SK-N-SH (cell line): ENCODE measurements around the gene ELFN2. TPM values are rescaled to one million over a fixed set of nuclear protein-coding genes. Genes with fewer than 3 reads are reported as not detected.

Experiments
- CTCF ChIA-PET: fragments of 300-600, 350-600 bp; formaldehyde crosslinking; extraction: SDS; loops from one replicate; lab custom pipeline; 2021; lab: Yijun Ruan, JAX
- POLR2A ChIA-PET: fragments of 350-600 bp; sonication (Branson Sonifier 250); formaldehyde crosslinking; extraction: SDS; loops from one replicate; lab custom pipeline; 2020; ENCODE audit warnings: antibody characterized with exemption, inconsistent platforms; lab: Yijun Ruan, JAX
- DNase-seq: peaks from one replicate; pipeline ENCODE4 v3.0.0; 2012
- H2AFZ ChIP-seq: fragments of 200-600 bp; sonication (generic); 2 replicates; pipeline ENCODE4 v1.8.1; 2016; ENCODE audit warnings: antibody characterized with exemption, mild to moderate bottlenecking, low read depth
- H3F3A ChIP-seq: fragments of 200-600 bp; sonication (generic); replicated peaks from 2 replicates; pipeline ENCODE3; 2016; ENCODE audit warnings: antibody characterized with exemption, mild to moderate bottlenecking; ENCODE audit not compliant: insufficient read depth
- H3K27ac ChIP-seq, 2 experiments: fragments of 200-500 bp in 1 of 2; fragments of 200-600 bp in 1 of 2; sonication (Bioruptor generic) in 1 of 2; sonication (generic), shearing (Covaris generic) in 1 of 2; 2 replicates each; pipeline versions ENCODE4 v1.5.1 to v1.6.1; 2014 to 2016; ENCODE audit warnings: low read depth in 2 of 2, inconsistent platforms in 1 of 2, low read length in 1 of 2, mild to moderate bottlenecking in 1 of 2, mixed read lengths in 1 of 2
- H3K27me3 ChIP-seq: fragments of 200-600 bp; sonication (generic), shearing (Covaris generic); 2 replicates; pipeline ENCODE4 v1.6.1; 2016; ENCODE audit warnings: mixed run types; ENCODE audit not compliant: insufficient read depth
- H3K36me3 ChIP-seq, 2 experiments: fragments of 200-500 bp in 1 of 2; fragments of 200-600 bp in 1 of 2; sonication (Bioruptor generic) in 1 of 2; sonication (generic) in 1 of 2; replicated peaks in 1 of 2; 2 replicates each; pipeline versions ENCODE3 to v1.5.1; 2014 to 2016; ENCODE audit warnings: low read length in 1 of 2, mild to moderate bottlenecking in 1 of 2; ENCODE audit not compliant: insufficient read depth in 2 of 2, control insufficient read depth in 1 of 2
- H3K4me1 ChIP-seq, 2 experiments: fragments of 200-500 bp in 1 of 2; fragments of 200-600 bp in 1 of 2; sonication (Bioruptor generic) in 1 of 2; sonication (generic), shearing (Covaris generic) in 1 of 2; 2 replicates each; pipeline versions ENCODE4 v1.5.1 to v1.6.1; 2014 to 2016; ENCODE audit warnings: low read depth in 1 of 2, low read length in 1 of 2, mixed run types in 1 of 2; ENCODE audit not compliant: insufficient read depth in 2 of 2, control insufficient read depth in 1 of 2
- H3K4me2 ChIP-seq: fragments of 200-600 bp; sonication (generic), shearing (Covaris generic); 2 replicates; pipeline ENCODE4 v1.6.1; 2017; ENCODE audit warnings: mixed run types
- H3K4me3 ChIP-seq, 2 experiments: fragments of 200-500 bp in 1 of 2; fragments of 200-600 bp in 1 of 2; sonication (Bioruptor generic) in 1 of 2; sonication (generic), shearing (Covaris generic) in 1 of 2; 2 replicates each; pipeline versions ENCODE4 v1.5.1 to v1.8.1; 2014 to 2016; ENCODE audit warnings: low read depth in 2 of 2, inconsistent platforms in 1 of 2, low read length in 1 of 2, mild to moderate bottlenecking in 1 of 2, mixed read lengths in 1 of 2, moderate library complexity in 1 of 2
- H3K79me2 ChIP-seq: fragments of 200-600 bp; sonication (generic); 2 replicates; pipeline ENCODE4 v1.8.1; 2017; ENCODE audit warnings: mild to moderate bottlenecking; ENCODE audit not compliant: insufficient read depth
- H3K9ac ChIP-seq: fragments of 200-600 bp; sonication (generic); 2 replicates; pipeline ENCODE4 v1.6.1; 2017; ENCODE audit warnings: mixed run types
- H3K9me2 ChIP-seq: fragments of 200-600 bp; sonication (generic); 2 replicates; pipeline ENCODE4 v1.6.1; 2017; ENCODE audit warnings: mixed run types
- H3K9me3 ChIP-seq: fragments of 200-600 bp; sonication (generic); 2 replicates; pipeline ENCODE4 v1.6.1; 2017; ENCODE audit warnings: mixed run types, mild to moderate bottlenecking, moderate library complexity
- H4K20me1 ChIP-seq: fragments of 200-600 bp; sonication (generic); 2 replicates; pipeline ENCODE4 v1.6.1; 2017; ENCODE audit warnings: mild to moderate bottlenecking, mixed run types; ENCODE audit not compliant: insufficient read depth
- EP300 ChIP-seq, 2 experiments: IDR thresholded peaks; 2 replicates each; pipeline versions ENCODE4 v1.4.0 to v1.6.1; 2012; ENCODE audit warnings: borderline replicate concordance in 1 of 2, low read depth in 1 of 2, low read length in 1 of 2
- EZH2phosphoT487 ChIP-seq: fragments of 200-600 bp; sonication (generic); IDR thresholded peaks from 2 replicates; pipeline ENCODE4 v1.6.1; 2017; ENCODE audit warnings: low read depth, mixed run types, mild to moderate bottlenecking, antibody characterized with exemption, moderate library complexity, borderline replicate concordance
- FOXJ3 ChIP-seq: sonication (generic); formaldehyde crosslinking; IDR thresholded peaks from 2 replicates; pipeline ENCODE4 v1.5.1; 2020; ENCODE audit warnings: mild to moderate bottlenecking, missing genetic modification reagents
- FOXM1 ChIP-seq: IDR thresholded peaks from 2 replicates; pipeline ENCODE4 v1.4.0; 2012; ENCODE audit warnings: low read depth, mild to moderate bottlenecking
- GABPA ChIP-seq: IDR thresholded peaks from 2 replicates; pipeline ENCODE4 v1.4.0; 2012; ENCODE audit warnings: low read depth, mild to moderate bottlenecking
- JUND ChIP-seq: IDR thresholded peaks from 2 replicates; pipeline ENCODE4 v1.4.0; 2012
- MEF2A ChIP-seq: IDR thresholded peaks from 2 replicates; pipeline ENCODE4 v1.4.0; 2012; ENCODE audit warnings: low read depth, borderline replicate concordance
- MXI1 ChIP-seq: IDR thresholded peaks from 2 replicates; pipeline ENCODE4 v1.6.1; 2012; ENCODE audit warnings: mild to moderate bottlenecking, low read depth, low read length, improper control_type of control experiment
- NFIC ChIP-seq: IDR thresholded peaks from 2 replicates; pipeline ENCODE4 v1.4.0; 2012; ENCODE audit warnings: borderline replicate concordance
- NRF1 ChIP-seq: IDR thresholded peaks from 2 replicates; pipeline ENCODE4 v1.6.1; 2012; ENCODE audit warnings: low read depth, mild to moderate bottlenecking, low read length
- PBX3 ChIP-seq: IDR thresholded peaks from 2 replicates; pipeline ENCODE4; 2012
- POLR2AphosphoS5 ChIP-seq: IDR thresholded peaks from 2 replicates; pipeline ENCODE4 v1.6.1; 2012; ENCODE audit warnings: low read depth, low read length
- RCOR1 ChIP-seq: fragments of 150-350 bp; IDR thresholded peaks from 2 replicates; pipeline ENCODE4 v1.6.1; 2017; ENCODE audit warnings: antibody characterized with exemption, low read length
- REST ChIP-seq: IDR thresholded peaks from 2 replicates; pipeline ENCODE4 v1.6.1; 2012; ENCODE audit warnings: mild to moderate bottlenecking, low read depth, low read length, moderate library complexity
- RFX5 ChIP-seq: IDR thresholded peaks from 2 replicates; pipeline ENCODE4 v1.6.1; 2012; ENCODE audit warnings: mild to moderate bottlenecking, improper control_type of control experiment, low read length
- SIN3A ChIP-seq: IDR thresholded peaks from 2 replicates; pipeline ENCODE4 v1.6.1; 2012; ENCODE audit warnings: low read depth, mild to moderate bottlenecking, low read length, moderate library complexity, borderline replicate concordance
- SMC3 ChIP-seq: IDR thresholded peaks from 2 replicates; pipeline ENCODE4 v1.6.1; 2012; ENCODE audit warnings: low read depth, low read length, improper control_type of control experiment
- TCF12 ChIP-seq: IDR thresholded peaks from 2 replicates; pipeline ENCODE4 v1.4.0; 2012
- TEAD4 ChIP-seq: IDR thresholded peaks from 2 replicates; pipeline ENCODE4 v1.4.0; 2012; ENCODE audit warnings: mild to moderate bottlenecking, borderline replicate concordance; ENCODE audit not compliant: insufficient read depth
- YY1 ChIP-seq: IDR thresholded peaks from 2 replicates; pipeline ENCODE4 v1.4.0; 2012; ENCODE audit warnings: low read depth, mild to moderate bottlenecking
- ZBTB33 ChIP-seq: IDR thresholded peaks from 2 replicates; pipeline ENCODE4 v1.4.0; 2012; ENCODE audit warnings: low read depth, borderline replicate concordance
- WGBS: methylation state at CpG from one replicate; pipeline ENCODE4 v1.1.6; 2017; ENCODE audit warnings: low lambda C conversion rate; 5-methylcytosine and 5-hydroxymethylcytosine counted together
- polyA plus RNA-seq, 3 experiments: library from polyadenylated mRNA; depleted of rRNA; stranded (reverse); fragments of >200 nt; gene quantifications; 2 replicates each; pipeline ENCODE4 v1.2.3, GENCODE V29; 2012
- TF ChIP-seq, protein P1 (sequence below): fragments of 150-350 bp; IDR thresholded peaks from 2 replicates; pipeline ENCODE4 v1.6.1; 2017; ENCODE audit warnings: antibody characterized with exemption, low read length, low read depth, borderline replicate concordance

The ELFN2 gene
- polyA plus RNA-seq, 1 of the 3 experiments (the other 2 are of a cell fraction): 2.8 TPM

- CTCF ChIA-PET: interaction anchor here (0.6 to 9.3 kb wide), 29 partner anchors 7 to 386 kb away, joined by 3 to 203 read pairs (median 4); partner anchors contain the start of genes CARD10 and ELFN2
- TF ChIP-seq MXI1 (no peak), NFIC (no peak), FOXJ3 (CRISPR knock-in tag) (no peak), FOXM1 (no peak), MEF2A (no peak), YY1 (no peak), PBX3 (no peak), GABPA (no peak), ZBTB33 (no peak), RFX5 (no peak), EZH2phosphoT487 (no peak), TCF12 (no peak), SIN3A (no peak)
- H3K9me2 ChIP-seq: no peaks in the 10 kb centered on the region
- H3K9me3 ChIP-seq: no peaks in the 10 kb centered on the region
- WGBS: 90% methylated on average over 16 of the region's 17 CpGs
- peak overlapping the region; percentile 55; the same call in 1 of the 2 replicates for H3K4me2 ChIP-seq
- POLR2A ChIA-PET: no interaction called here
- H3K36me3 ChIP-seq: no peaks in the 10 kb centered on the region
- H3K27ac ChIP-seq: no peak overlapping the region
- no peak overlapping the region for H3K4me3 ChIP-seq
- H4K20me1 ChIP-seq: no peaks in the 10 kb centered on the region
- DNase-seq: no peak
- no peaks in the 10 kb centered on the region for H3K79me2 ChIP-seq
- H3K27me3 ChIP-seq: no peaks in the 10 kb centered on the region
- H2AFZ ChIP-seq: no peak overlapping the region
- H3K4me1 ChIP-seq: peaks cover 0 to 16% of the 10 kb centered on the region in 2 experiments; a peak in 1 of 4 replicates
- peaks cover 11% of the 10 kb centered on the region for H3F3A ChIP-seq
- H3K9ac ChIP-seq: no peak overlapping the region
Measured at GRCh38 chr22:37456346-37456745, 29.1 kb upstream of the ELFN2 start.

- H3K4me1 ChIP-seq: peaks cover 0 to 16% of the 10 kb centered on the region in 2 experiments; a peak in 1 of 4 replicates
- H3K9me3 ChIP-seq: no peaks in the 10 kb centered on the region
- 85% methylated on average over 13 of the region's 14 CpGs for WGBS
- H4K20me1 ChIP-seq: no peaks in the 10 kb centered on the region
- ChIA-PET CTCF (interaction anchor here (0.8 to 9.3 kb wide), 15 partner anchors 11 to 196 kb away, joined by 3 to 203 read pairs (median 5); partner anchors contain the start of genes CARD10 and ELFN2), POLR2A (no interaction called here)
- H3K27ac ChIP-seq: peak overlapping the region in 1 of 2 experiments; percentile 75; a peak in 2 of 4 replicates
- H3K79me2 ChIP-seq: no peaks in the 10 kb centered on the region
- H3K36me3 ChIP-seq: no peaks in the 10 kb centered on the region
- H3K4me3 ChIP-seq: no peak overlapping the region
- no peak overlapping the region for H3K9ac ChIP-seq
- no peaks in the 10 kb centered on the region for H3K27me3 ChIP-seq
- peaks cover 11% of the 10 kb centered on the region for H3F3A ChIP-seq
- no peaks in the 10 kb centered on the region for H3K9me2 ChIP-seq
- no peak overlapping the region for H2AFZ ChIP-seq
- no peak for DNase-seq
- peak overlapping the region; percentile 55 for H3K4me2 ChIP-seq
- TF ChIP-seq TEAD4: no peak
- no peak for TF ChIP-seq NRF1
- TF ChIP-seq EP300 (IDR thresholded peaks at IDR 0.05; ENCODE audit: borderline replicate concordance in 1 of 2, low read depth in 1 of 2, low read length in 1 of 2): no peak
- TF ChIP-seq MXI1: no peak
- no peak for TF ChIP-seq SMC3
- TF ChIP-seq REST: no peak
- TF ChIP-seq FOXM1: no peak
- TF ChIP-seq TCF12: no peak
- TF ChIP-seq, protein P1, sequence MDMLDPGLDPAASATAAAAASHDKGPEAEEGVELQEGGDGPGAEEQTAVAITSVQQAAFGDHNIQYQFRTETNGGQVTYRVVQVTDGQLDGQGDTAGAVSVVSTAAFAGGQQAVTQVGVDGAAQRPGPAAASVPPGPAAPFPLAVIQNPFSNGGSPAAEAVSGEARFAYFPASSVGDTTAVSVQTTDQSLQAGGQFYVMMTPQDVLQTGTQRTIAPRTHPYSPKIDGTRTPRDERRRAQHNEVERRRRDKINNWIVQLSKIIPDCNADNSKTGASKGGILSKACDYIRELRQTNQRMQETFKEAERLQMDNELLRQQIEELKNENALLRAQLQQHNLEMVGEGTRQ: no peak
- TF ChIP-seq YY1: no peak
- TF ChIP-seq RFX5: no peak
- TF ChIP-seq JUND: no peak
- TF ChIP-seq POLR2AphosphoS5: no peak
- no peak for TF ChIP-seq RCOR1
Measured at GRCh38 chr22:37455896-37456295, 28.6 kb upstream of the ELFN2 start.
